Lower lobe of right lung (tissue), 2 donors: ENCODE measurements around the gene USP32. TPM values are rescaled to one million over a fixed set of nuclear protein-coding genes. Genes with fewer than 3 reads are reported as not detected.
"Not testable (repeated sequence)": the region's sequence is repeated elsewhere in the genome, so short reads cannot be mapped to it uniquely, and the experiment has no call there.

Experiments used
- ATAC-seq, 2 donors: fragments of 200-7000 bp; cut with Tn5 transposase; one replicate each; pipeline ENCODE4 v1.9.1; 2020 to 2022; ENCODE audit warnings: mild to moderate bottlenecking in 2 of 2, moderate library complexity in 2 of 2
- DNase-seq: peaks from one replicate; pipeline ENCODE4 v3.0.0-alpha.2; 2020
- H3K27ac ChIP-seq: fragments of 200-600 bp; one replicate; pipeline ENCODE4 v1.8.0; 2022
- H3K27me3 ChIP-seq: fragments of 200-600 bp; one replicate; pipeline ENCODE4 v1.8.0; 2022; ENCODE audit warnings: low read depth
- H3K36me3 ChIP-seq: fragments of 200-600 bp; one replicate; pipeline ENCODE4 v1.8.0; 2022; ENCODE audit warnings: mild to moderate bottlenecking
- H3K4me1 ChIP-seq: fragments of 200-600 bp; one replicate; pipeline ENCODE4 v1.8.0; 2022
- H3K4me3 ChIP-seq: fragments of 200-600 bp; one replicate; pipeline ENCODE4 v1.8.0; 2022; ENCODE audit warnings: mild to moderate bottlenecking
- H3K9me3 ChIP-seq: fragments of 200-600 bp; one replicate; pipeline ENCODE4 v1.8.0; 2022
- intact Hi-C: fragments of 100-400 bp; cut with DNase I; formaldehyde crosslinking; loops from one replicate; pipeline ENCODE4 v1.11.0; 2022
- total RNA-seq: library from RNA; stranded (reverse); fragmentation: NEBNext Ultra II Directional; extraction: Animal tissue kit (Norgen Biotek cat#: 25700); gene quantifications from one replicate; pipeline ENCODE4 v1.2.1, GENCODE V29; 2021
- TF ChIP-seq, protein P1 (sequence below): fragments of 200-600 bp; IDR thresholded peaks from one replicate; pipeline ENCODE4 v1.8.0; 2022; ENCODE audit warnings: antibody characterized with exemption, mild to moderate bottlenecking
- donor health status: DM: no; HTN: yes; CAD: no; lungs with severe emphysema.

Gene USP32
- total RNA-seq, 1 donor from 2014 or later: 68.9 TPM

DNA sequence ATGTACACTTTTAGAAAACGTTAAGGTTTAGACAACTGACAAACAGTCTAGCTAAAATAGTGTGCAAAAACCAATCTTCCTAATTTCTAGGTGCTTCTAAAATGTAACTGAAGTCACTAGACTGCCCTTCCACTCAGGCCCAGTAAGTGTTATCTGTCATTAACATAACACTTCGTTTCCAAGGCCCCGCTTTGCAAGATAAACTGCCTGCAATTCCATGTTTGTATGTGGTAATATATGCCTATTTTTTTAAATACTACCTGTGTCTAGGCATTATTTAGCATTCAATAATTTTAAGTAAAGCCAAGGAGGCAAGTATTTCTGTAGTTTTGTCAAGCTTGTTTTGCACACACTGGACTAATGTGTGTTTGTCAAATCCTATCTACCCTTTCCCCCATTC is 3.2 kb downstream of the USP32 start:
- Histone ChIP-seq H3K36me3 (no peaks in the 10 kb centered on the region), H3K27me3 (no peaks in the 10 kb centered on the region), H3K4me3 (no peak overlapping the region), H3K27ac (no peak overlapping the region), H3K9me3 (no peaks in the 10 kb centered on the region), H3K4me1 (peaks cover 84% of the 10 kb centered on the region)
- TF ChIP-seq, protein P1, sequence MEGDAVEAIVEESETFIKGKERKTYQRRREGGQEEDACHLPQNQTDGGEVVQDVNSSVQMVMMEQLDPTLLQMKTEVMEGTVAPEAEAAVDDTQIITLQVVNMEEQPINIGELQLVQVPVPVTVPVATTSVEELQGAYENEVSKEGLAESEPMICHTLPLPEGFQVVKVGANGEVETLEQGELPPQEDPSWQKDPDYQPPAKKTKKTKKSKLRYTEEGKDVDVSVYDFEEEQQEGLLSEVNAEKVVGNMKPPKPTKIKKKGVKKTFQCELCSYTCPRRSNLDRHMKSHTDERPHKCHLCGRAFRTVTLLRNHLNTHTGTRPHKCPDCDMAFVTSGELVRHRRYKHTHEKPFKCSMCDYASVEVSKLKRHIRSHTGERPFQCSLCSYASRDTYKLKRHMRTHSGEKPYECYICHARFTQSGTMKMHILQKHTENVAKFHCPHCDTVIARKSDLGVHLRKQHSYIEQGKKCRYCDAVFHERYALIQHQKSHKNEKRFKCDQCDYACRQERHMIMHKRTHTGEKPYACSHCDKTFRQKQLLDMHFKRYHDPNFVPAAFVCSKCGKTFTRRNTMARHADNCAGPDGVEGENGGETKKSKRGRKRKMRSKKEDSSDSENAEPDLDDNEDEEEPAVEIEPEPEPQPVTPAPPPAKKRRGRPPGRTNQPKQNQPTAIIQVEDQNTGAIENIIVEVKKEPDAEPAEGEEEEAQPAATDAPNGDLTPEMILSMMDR: no peak
- DNase-seq: no peak
- intact Hi-C loops: no loop called here
- no peak for ATAC-seq

- DNase-seq: no peak
- peaks cover 81% of the 10 kb centered on the region for H3K4me1 ChIP-seq
- TF ChIP-seq, protein P1: no peak
Measured at GRCh38 chr17:60387666-60388065, 4.3 kb downstream of the USP32 start.

DNA sequence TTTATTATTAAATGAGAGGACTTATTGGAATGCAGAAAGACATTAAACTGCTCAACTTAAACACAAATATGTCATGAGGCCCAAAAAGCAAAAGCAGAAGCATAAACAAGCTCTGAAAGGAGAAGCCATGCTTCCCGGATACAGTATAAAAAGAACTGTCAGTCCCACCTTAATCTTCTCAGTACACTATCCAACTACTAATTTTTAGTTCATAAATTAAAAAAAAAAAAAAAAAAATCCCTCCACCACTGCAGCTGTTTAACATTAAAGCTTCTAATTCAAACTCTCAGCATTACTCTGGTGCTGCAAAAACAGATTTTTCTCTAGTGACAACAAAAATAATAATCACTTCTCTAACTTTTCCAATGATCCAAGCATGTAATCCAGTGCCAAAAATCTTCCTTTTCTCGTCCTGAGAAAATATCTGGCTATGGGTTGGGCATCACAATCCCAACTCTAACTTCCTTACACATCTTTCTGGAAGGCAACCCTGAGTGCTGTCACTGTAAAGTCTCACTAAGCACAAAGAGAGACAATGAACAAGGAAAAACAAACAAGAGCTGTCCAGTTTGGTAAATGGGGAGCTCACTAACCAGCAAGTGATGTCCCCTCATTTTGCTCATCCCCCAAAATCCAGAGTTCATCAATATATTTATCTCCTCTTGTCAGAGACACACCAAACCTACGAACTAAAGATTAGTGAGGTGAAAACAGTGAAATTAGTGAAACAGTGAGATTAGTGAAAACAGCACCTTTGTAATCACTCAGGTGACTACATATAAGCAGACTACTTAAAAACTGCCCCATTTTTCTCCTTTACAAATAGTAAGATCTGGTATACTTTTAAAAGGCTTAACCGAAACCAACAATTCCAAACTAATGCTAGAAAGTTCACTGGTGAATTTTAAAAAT is 5.5 kb downstream of the USP32 start:
- Histone ChIP-seq H3K4me3 (no peak overlapping the region), H3K27me3 (no peaks in the 10 kb centered on the region), H3K4me1 (peaks cover 81% of the 10 kb centered on the region), H3K27ac (no peak overlapping the region), H3K36me3 (no peaks in the 10 kb centered on the region), H3K9me3 (no peaks in the 10 kb centered on the region)
- TF ChIP-seq, protein P1: no peak
- ATAC-seq: no peak
- intact Hi-C loops: no loop called here
- DNase-seq: no peak

More at GRCh38 chr17:60387666-60388065, 4.3 kb downstream of the USP32 start:
- no peaks in the 10 kb centered on the region for H3K27me3 ChIP-seq
- no peak for ATAC-seq
- H3K9me3 ChIP-seq: no peaks in the 10 kb centered on the region
- intact Hi-C loops: no loop called here
- H3K36me3 ChIP-seq: no peaks in the 10 kb centered on the region
- no peak overlapping the region for H3K27ac ChIP-seq
- H3K4me3 ChIP-seq: no peak overlapping the region

- intact Hi-C loops, H3K4me3 ChIP-seq, ATAC-seq, H3K36me3 ChIP-seq, H3K27me3 ChIP-seq, H3K9me3 ChIP-seq, DNase-seq, H3K27ac ChIP-seq: not testable (repeated sequence)
- peaks cover 67% of the 10 kb centered on the region for H3K4me1 ChIP-seq
Measured at GRCh38 chr17:60384921-60385320, 7.0 kb downstream of the USP32 start.

DNA sequence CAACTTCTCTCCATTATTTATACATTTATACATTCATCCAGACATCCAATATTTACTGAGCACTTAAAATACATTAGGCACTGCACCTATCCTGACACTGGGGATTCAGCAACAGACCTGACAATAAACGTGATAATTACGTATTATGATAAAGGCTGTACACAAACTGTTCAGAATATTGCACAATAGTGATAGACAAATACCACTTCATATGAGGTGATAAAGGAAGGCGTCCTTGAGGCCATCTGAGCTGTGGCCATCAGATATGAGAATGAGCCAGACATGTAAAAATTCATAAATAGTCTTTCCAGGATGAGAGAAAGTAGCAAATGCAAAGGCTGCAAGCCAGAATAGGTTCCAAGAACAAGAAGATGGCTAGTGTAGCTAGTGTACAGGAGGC is 8.6 kb downstream of the USP32 start:
- ATAC-seq (no peak), DNase-seq (no peak)
- Histone ChIP-seq H3K36me3 (peaks cover 5% of the 10 kb centered on the region), H3K4me1 (peaks cover 52% of the 10 kb centered on the region), H3K9me3 (no peaks in the 10 kb centered on the region), H3K4me3 (no peak overlapping the region), H3K27ac (no peak overlapping the region), H3K27me3 (no peaks in the 10 kb centered on the region)
- intact Hi-C loops: no loop called here
- TF ChIP-seq, protein P1: no peak

- Histone ChIP-seq H3K27ac (no peak overlapping the region), H3K9me3 (no peaks in the 10 kb centered on the region), H3K4me3 (no peak overlapping the region), H3K36me3 (peaks cover 7% of the 10 kb centered on the region), H3K4me1 (peaks cover 37% of the 10 kb centered on the region), H3K27me3 (no peaks in the 10 kb centered on the region)
- DNase-seq (no peak), ATAC-seq (no peak)
- intact Hi-C loops: no loop called here
- TF ChIP-seq, protein P1: no peak
Measured at GRCh38 chr17:60381958-60382357, 10.0 kb downstream of the USP32 start.

DNA sequence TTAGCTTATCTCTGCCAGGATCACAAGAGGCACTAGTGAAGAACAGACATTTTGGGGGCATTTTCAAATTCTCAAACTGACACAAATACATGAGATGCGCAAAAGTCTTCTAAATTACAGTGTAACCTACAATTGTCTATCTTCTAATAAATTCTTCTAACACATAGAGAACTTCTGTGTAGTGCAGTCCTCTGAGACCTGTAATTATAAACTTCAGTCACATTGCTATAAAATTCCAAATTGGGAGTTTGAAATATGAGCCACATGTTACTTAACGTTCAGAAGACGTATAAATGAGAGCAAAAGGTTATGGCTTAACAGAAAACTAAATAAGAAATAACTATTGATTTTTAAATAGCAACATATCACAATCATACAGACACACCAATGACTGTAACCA is 12.5 kb downstream of the USP32 start:
- peaks cover 12% of the 10 kb centered on the region for H3K4me1 ChIP-seq
- H3K9me3 ChIP-seq, intact Hi-C loops, H3K4me3 ChIP-seq, H3K27me3 ChIP-seq, H3K27ac ChIP-seq, DNase-seq, ATAC-seq: not testable (repeated sequence)
- H3K36me3 ChIP-seq: peaks cover 14% of the 10 kb centered on the region

GRCh38 chr17:60378187-60378586 is 13.7 kb downstream of the USP32 start:
- intact Hi-C loops, DNase-seq, H3K4me1 ChIP-seq, H3K27me3 ChIP-seq, H3K9me3 ChIP-seq, ATAC-seq, H3K27ac ChIP-seq, H3K4me3 ChIP-seq: not testable (repeated sequence)
- H3K36me3 ChIP-seq: peaks cover 14% of the 10 kb centered on the region
